GM19043 (cell line): Measurements from ENCODE around the gene CWC22.
"Not testable (repeated sequence)": the region's sequence is repeated elsewhere in the genome, so short reads cannot be mapped to it uniquely, and the experiment has no call there.

Experiments
- ATAC-seq: cut with Tn5 transposase; IDR thresholded peaks from one replicate; pipeline ENCODE4 v1.9.1; 2021; ENCODE audit warnings: low read depth; ENCODE audit not compliant: unreplicated experiment

The CWC22 gene

GRCh38 chr2:180006781-180007579 is at the start of gene CWC22:
Gene CWC22 (minus strand): TSS chr2:180007297. CDS start chr2:179993341, 13,956 bp downstream.
- ATAC-seq: peak; percentile 97

DNA sequence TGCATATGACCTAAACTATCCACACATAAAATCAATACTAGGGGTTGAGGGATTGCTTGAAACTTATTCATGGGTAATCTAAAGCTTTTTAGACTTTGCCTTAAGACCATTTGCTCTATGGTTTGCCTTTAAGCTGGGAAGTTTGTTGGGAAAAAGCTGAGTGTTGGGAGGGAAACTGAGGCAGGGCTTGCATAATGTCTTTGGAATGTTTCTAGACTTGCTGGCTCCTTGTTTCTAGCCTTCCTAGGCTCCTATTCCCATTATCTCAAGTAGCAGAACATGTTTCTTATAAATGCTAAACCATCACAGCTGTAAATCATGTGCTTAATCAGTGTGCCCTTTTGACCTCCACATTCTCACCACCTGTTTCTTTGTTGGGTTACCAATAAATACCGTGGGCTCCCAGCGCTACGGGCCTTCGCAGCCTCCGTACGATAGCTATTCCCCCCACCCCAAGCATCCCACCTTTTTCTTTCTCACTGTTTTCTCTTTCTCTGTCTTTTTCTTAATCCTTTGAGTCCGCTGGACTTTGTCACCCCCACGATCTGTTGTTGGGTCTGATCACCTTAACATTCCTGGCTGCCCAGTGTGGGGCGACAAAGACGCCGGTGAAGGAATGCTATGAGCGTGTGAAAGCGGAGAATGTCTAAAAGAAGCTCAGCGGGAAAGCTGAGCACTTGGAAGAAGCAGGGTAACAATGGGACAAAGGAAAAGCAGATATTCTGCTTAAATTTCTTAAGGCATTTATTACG is 49.4 kb upstream of the CWC22 start:
- ATAC-seq: no peak

DNA sequence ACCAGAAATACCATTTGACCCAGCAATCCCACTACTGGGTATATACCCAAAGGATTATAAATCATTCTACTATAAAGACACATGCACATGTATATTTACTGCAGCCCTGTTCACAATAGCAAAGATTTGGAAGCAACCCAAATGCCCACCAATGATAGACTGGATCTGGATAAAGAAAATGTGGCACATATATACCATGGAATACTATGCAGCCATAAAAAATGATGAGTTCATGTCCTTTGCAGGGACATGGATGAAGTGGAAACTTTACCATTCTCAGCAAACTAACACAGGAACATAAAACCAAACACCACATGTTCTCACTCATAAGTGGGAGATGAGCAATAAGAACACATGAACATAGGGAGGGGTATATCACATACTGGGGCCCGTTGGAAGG is 47.5 kb upstream of the CWC22 start:
- not testable (repeated sequence) for ATAC-seq

DNA sequence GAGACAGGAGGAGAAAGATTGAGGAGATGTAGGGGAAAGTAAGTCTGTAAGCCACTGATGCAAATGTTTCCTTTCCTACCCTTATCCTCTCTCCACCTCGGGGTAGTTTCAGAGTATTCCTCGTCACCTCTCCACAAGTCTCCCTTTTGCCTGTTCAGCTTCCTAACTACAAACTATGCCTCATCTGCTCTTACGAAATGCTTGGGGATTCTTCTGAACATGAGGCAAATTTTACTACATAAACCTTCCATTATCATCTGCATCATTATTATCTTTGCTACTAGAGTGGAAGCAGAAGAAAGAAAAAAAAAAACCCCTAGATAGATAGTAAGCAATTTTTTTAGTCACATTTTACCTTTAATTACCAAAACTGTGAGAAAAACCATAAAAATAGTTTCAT is 43.1 kb upstream of the CWC22 start:
- no peak for ATAC-seq

GRCh38 chr2:180048251-180048650 is 41.2 kb upstream of the CWC22 start:
- no peak for ATAC-seq

GRCh38 chr2:180046776-180047175 is 39.7 kb upstream of the CWC22 start:
- ATAC-seq: no peak

DNA sequence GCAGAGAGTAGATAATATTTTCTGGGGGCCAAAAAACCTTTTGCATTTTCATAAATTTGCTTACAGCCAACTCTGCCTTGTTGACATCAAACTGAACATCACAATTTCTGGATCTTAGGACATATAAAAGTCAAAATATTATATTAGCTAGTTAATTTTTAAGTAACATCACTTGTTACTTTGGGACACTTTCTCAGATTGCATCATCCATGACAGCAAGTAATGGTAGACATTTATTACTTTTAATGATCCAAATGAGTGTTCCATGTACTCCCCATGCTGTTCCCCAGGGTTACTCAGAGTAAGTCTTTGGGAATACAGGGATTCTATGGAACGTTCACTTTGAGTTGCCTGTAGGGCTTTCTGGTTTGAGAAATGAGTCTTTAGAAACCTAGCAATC is 39.1 kb upstream of the CWC22 start:
- ATAC-seq: no peak

GRCh38 chr2:180040146-180040925 is 33.2 kb upstream of the CWC22 start:
- no peak for ATAC-seq

- no peak for ATAC-seq
Observed at GRCh38 chr2:180038997-180039396, 31.9 kb upstream of the CWC22 start.

DNA sequence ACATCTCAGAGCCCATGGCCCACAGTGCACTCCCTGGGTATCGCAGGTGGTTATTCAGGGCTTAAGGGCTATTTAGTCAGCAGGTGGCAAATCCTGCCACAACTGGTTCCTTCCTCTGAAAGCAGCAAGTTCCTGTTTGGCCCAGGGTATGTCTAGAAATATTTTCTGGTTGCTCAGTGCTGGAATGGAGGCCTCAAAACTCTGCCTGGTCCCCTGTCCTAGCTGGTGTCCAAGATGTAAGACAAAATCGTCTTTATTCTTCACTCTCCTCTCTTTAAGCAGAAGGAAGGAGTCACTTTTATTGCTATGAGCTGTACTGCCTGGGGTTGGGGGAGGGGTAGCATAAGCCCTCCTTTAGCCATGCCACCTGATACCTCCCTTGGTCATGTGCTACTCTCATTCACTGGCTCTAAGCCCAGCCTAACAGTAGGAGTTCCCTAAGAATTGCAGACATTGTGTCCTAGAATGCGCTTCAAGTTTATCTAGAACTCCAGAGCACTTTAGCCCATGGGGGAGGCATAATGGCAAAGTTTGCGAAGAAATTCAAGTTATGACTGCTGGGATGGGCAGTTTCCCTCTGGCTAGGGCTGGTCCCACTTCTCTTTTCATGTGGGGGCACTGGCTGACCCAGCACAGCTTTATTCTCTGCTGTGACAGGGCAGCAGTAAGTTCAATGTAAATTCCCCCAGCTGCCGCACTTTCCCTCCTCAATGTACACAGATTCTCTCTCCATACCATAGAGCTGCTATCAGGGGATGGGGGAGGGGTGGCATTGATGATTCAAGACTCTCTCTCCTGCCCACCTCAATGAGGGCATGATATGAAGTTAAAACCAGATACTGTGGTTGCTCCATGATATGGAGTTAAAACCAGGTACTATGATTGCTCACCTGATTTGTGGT is 27.1 kb upstream of the CWC22 start:
- ATAC-seq: no peak

- no peak for ATAC-seq
Observed at GRCh38 chr2:180029575-180029974, 22.5 kb upstream of the CWC22 start.

GRCh38 chr2:180021850-180022249 is 14.8 kb upstream of the CWC22 start:
- no peak for ATAC-seq

GRCh38 chr2:180017784-180018183 is 10.7 kb upstream of the CWC22 start:
- ATAC-seq: no peak

GRCh38 chr2:180016937-180017336 is 9.8 kb upstream of the CWC22 start:
- no peak for ATAC-seq

GRCh38 chr2:180015951-180016709 is 9.0 kb upstream of the CWC22 start:
- no peak for ATAC-seq

DNA sequence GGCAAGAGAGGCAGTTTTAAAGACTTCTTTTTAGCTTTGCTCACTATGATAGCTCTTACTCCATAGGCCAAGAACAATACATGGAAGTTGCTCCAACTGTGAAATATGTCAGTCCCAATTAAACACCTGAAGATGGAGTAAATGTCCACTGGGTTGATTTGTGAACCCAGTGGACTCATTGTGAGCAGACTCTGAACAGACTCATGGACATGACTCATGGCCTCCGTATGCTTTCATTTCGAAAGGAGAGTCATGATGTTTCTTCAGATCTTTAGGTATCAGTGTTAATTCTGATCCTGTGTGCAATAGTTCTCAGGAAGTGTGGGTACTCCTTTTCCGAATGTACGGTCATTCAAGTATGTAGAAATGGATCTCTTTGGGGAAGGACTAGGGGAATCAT is 5.4 kb upstream of the CWC22 start:
- ATAC-seq: no peak

- no peak for ATAC-seq
Observed at GRCh38 chr2:180010701-180011100, 3.6 kb upstream of the CWC22 start.

DNA sequence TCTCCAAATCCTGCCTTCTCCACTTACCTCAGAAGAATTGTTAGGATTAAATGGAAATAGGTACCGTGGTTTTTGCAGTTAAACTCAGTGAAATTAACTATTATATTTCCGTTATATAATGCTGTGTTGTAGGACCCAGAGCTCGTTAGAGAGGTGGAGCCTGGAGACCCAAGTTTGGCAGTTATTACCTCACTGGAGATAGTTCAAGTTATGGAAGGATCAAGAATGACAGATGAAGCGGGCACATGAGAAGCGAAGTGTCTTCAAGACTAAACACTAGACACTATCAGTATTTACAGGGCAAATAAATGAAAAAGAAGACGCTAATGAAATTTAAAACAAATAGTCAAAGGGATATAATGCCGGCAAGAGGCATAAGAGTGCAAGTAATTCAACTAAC is 866 bp downstream of the CWC22 start:
- no peak for ATAC-seq

DNA sequence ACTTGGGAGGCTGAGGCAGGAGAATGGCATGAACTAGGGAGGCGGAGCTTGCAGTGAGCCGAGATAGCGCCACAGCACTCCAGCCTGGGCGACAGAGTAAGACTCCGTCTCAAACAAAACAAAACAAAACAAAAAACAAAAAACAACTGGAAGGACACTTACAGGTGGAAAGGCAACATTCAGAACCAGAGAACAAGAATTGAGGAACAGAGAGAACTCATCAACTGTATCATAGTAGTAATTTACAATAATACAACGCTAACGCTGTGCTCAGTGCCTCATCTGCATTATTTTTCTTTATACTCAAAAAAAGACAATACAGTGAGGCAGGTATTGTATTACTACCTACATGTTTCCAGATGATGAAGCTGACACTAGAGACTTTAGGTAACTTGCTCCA is 1.6 kb downstream of the CWC22 start:
- not testable (repeated sequence) for ATAC-seq
